H1 (cell line): ENCODE results near the gene CHST10. TPM values are rescaled to one million over a fixed set of nuclear protein-coding genes. Genes with fewer than 3 reads are reported as not detected.

Source experiments
- MAX ChIP-seq: IDR thresholded peaks from 2 replicates; pipeline ENCODE4 v1.6.1; 2012; ENCODE audit warnings: inconsistent platforms
- RBBP5 ChIP-seq: IDR thresholded peaks from 2 replicates; pipeline ENCODE4 v1.7.1; 2012; ENCODE audit warnings: low read depth, mild to moderate bottlenecking, inconsistent platforms, low read length, moderate library complexity, borderline replicate concordance
- TCF12 ChIP-seq: IDR thresholded peaks from 2 replicates; pipeline ENCODE4 v1.6.1; 2011; ENCODE audit warnings: low read depth, mild to moderate bottlenecking, low read length
- YY1 ChIP-seq: IDR thresholded peaks from 2 replicates; pipeline ENCODE4 v1.6.1; 2011; ENCODE audit warnings: low read depth, mild to moderate bottlenecking, low read length
- polyA plus RNA-seq, 7 experiments: library from polyadenylated mRNA; depleted of rRNA in 3 of 7; stranded (reverse) in 5 of 7; unstranded in 2 of 7; fragments of >200 nt in 5 of 7; fragments of 200-250 nt in 2 of 7; gene quantifications; 1 replicate in 5 of 7; 2 replicates in 1 of 7; 4 replicates in 1 of 7; pipeline versions ENCODE4 v1.2.1 to v1.2.3, GENCODE V29; 2011 to 2013; ENCODE audit warnings: missing spikeins in 2 of 7, mixed read lengths in 2 of 7
- total RNA-seq: library from RNA; stranded (reverse); fragmentation: NEBNext Ultra II Directional; extraction: Animal tissue kit (Norgen Biotek cat#: 25700); gene quantifications from 2 replicates; pipeline ENCODE4 v1.2.1, GENCODE V29; 2021

Gene CHST10
- total and polyA plus RNA-seq, 2 of the 8 experiments (the other 6 are each of a cell fraction or from before 2014, with no cell fraction given), result 27.3 to 29.1 TPM

- TF ChIP-seq MAX, result peak; percentile 69
- peak; percentile 28; the same call in 1 of the 2 replicates for TF ChIP-seq RBBP5
- TF ChIP-seq YY1, result peak; percentile 65
- TF ChIP-seq TCF12, result no peak
- TF ChIP-seq, all 59 proteins: peak for 11
These were observed 5.6 kb downstream of the CHST10 start (continued) for GRCh38 chr2:100411841-100412292.
